Hepatocyte (in vitro differentiated cells): ENCODE data around the gene TBC1D17. TPM values are rescaled to one million over a fixed set of nuclear protein-coding genes. Genes with fewer than 3 reads are reported as not detected.

Source experiments
- DNase-seq: peaks from one replicate; pipeline ENCODE4 v3.0.0-alpha.2; 2016; ENCODE audit warnings: low spot score
- H2AFZ ChIP-seq: fragments of 200-600 bp; sonication (generic); 2 replicates; pipeline ENCODE4 v1.6.0; 2016; ENCODE audit warnings: antibody characterized with exemption, mild to moderate bottlenecking
- H3K27ac ChIP-seq: fragments of 200-600 bp; sonication (generic); 2 replicates; pipeline ENCODE4 v1.5.1; 2016; ENCODE audit warnings: mild to moderate bottlenecking
- H3K27me3 ChIP-seq: fragments of 200-600 bp; sonication (generic); 2 replicates; pipeline ENCODE4 v1.6.1; 2016
- H3K36me3 ChIP-seq: fragments of 200-600 bp; sonication (generic); replicated peaks from 2 replicates; pipeline ENCODE4 v1.5.1; 2016; ENCODE audit warnings: low read depth; ENCODE audit not compliant: insufficient read depth
- H3K4me1 ChIP-seq: fragments of 200-600 bp; sonication (generic); 2 replicates; pipeline ENCODE4 v1.5.1; 2016; ENCODE audit warnings: mild to moderate bottlenecking, moderate library complexity; ENCODE audit not compliant: insufficient read depth
- H3K4me2 ChIP-seq: fragments of 200-600 bp; sonication (generic); 2 replicates; pipeline ENCODE4 v1.6.0; 2016
- H3K4me3 ChIP-seq: fragments of 200-600 bp; sonication (generic); 2 replicates; pipeline ENCODE4 v1.5.1; 2016; ENCODE audit warnings: mild to moderate bottlenecking
- H3K79me2 ChIP-seq: fragments of 200-600 bp; sonication (generic); 2 replicates; pipeline ENCODE4 v1.6.0; 2017; ENCODE audit warnings: mild to moderate bottlenecking
- H3K9me2 ChIP-seq: fragments of 200-600 bp; sonication (generic); replicated peaks from 2 replicates; pipeline ENCODE4 v1.6.0; 2017; ENCODE audit warnings: mild to moderate bottlenecking; ENCODE audit not compliant: insufficient read depth
- H3K9me3 ChIP-seq: fragments of 200-600 bp; sonication (generic); 2 replicates; pipeline ENCODE4 v1.5.1; 2016; ENCODE audit warnings: low read depth, mild to moderate bottlenecking
- H4K20me1 ChIP-seq: fragments of 200-600 bp; sonication (generic); 2 replicates; pipeline ENCODE4 v1.6.0; 2016; ENCODE audit warnings: mild to moderate bottlenecking; ENCODE audit not compliant: insufficient read depth, poor library complexity, severe bottlenecking
- EZH2 ChIP-seq: fragments of 200-600 bp; sonication (generic); IDR thresholded peaks from 2 replicates; pipeline ENCODE4 v1.6.1; 2016; ENCODE audit warnings: antibody characterized with exemption, mild to moderate bottlenecking, borderline replicate concordance
- EZH2phosphoT487 ChIP-seq: fragments of 200-600 bp; sonication (generic); IDR thresholded peaks from one replicate; pipeline ENCODE4 v1.6.1; 2018; ENCODE audit warnings: antibody characterized with exemption, mild to moderate bottlenecking, low read depth, moderate library complexity; ENCODE audit not compliant: unreplicated experiment, severe bottlenecking
- WGBS: methylation state at CpG from one replicate; pipeline ENCODE4 v1.1.6; 2016; ENCODE audit warnings: low lambda C conversion rate; ENCODE audit errors: missing lambda C conversion rate; 5-methylcytosine and 5-hydroxymethylcytosine counted together
- polyA plus RNA-seq: library from polyadenylated mRNA; unstranded; fragments of >200 nt; fragmentation: Nextera tagmentation; extraction: Ambion mirVana; gene quantifications from 2 replicates; pipeline ENCODE4 v1.2.1, GENCODE V29; 2016
- total RNA-seq: library from RNA; depleted of rRNA; stranded (reverse); fragments of >200 nt; gene quantifications from 2 replicates; pipeline ENCODE4 v1.2.3, GENCODE V29; 2014
- TF ChIP-seq, protein P1 (sequence below): fragments of 200-600 bp; sonication (generic); IDR thresholded peaks from 2 replicates; pipeline ENCODE4 v1.5.1; 2016; ENCODE audit warnings: antibody characterized with exemption, mild to moderate bottlenecking; ENCODE audit not compliant: poor library complexity

The TBC1D17 gene
- total and polyA plus RNA-seq, 2 experiments from 2014 or later: 10.7 to 55.1 TPM

DNA sequence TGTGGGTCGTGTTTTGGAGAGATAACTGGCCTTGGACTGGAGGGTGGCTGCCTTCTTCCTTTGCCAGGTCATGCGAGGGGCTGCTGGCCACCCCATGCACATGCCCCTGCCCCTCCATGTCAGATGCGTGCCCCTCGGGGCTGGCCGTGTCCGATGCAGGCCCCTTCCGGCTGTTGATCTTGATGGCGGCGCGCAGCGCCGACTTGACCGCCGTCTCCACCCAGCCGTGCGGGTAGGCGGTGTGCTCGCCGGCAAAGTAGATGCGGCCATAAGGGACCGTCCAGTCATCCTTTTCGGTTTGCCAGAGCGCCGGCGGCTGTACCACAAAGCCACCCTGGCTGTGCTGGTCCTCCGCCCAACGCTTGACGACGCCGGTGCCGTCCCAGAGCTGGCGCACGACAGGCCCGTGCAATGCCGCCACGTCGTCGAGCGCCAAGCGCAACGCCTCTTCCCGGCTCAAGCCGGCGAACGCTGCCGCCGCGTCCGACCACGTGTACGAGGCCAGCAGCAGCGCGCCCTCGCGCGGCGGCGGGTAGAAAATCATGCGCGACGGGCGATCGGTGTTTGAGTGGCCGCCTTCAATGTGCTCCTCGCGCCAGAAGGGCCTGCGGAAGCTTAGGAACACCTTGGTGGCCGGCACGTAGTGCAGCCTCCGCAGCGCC lies 12.3 kb downstream of the TBC1D17 start:
- TF ChIP-seq, protein P1, sequence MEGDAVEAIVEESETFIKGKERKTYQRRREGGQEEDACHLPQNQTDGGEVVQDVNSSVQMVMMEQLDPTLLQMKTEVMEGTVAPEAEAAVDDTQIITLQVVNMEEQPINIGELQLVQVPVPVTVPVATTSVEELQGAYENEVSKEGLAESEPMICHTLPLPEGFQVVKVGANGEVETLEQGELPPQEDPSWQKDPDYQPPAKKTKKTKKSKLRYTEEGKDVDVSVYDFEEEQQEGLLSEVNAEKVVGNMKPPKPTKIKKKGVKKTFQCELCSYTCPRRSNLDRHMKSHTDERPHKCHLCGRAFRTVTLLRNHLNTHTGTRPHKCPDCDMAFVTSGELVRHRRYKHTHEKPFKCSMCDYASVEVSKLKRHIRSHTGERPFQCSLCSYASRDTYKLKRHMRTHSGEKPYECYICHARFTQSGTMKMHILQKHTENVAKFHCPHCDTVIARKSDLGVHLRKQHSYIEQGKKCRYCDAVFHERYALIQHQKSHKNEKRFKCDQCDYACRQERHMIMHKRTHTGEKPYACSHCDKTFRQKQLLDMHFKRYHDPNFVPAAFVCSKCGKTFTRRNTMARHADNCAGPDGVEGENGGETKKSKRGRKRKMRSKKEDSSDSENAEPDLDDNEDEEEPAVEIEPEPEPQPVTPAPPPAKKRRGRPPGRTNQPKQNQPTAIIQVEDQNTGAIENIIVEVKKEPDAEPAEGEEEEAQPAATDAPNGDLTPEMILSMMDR: peak; percentile 61
- TF ChIP-seq EZH2phosphoT487: no peak
- H2AFZ ChIP-seq: no peak overlapping the region
- 47% methylated on average over 70 of the region's 71 CpGs for WGBS
- no peak overlapping the region for H3K4me3 ChIP-seq
- no peaks in the 10 kb centered on the region for H3K9me2 ChIP-seq
- peaks cover 7% of the 10 kb centered on the region for H3K4me1 ChIP-seq
- DNase-seq: peak; percentile 78
- H3K36me3 ChIP-seq: no peaks in the 10 kb centered on the region
- H3K4me2 ChIP-seq: peak overlapping the region; percentile 85
- H3K79me2 ChIP-seq: no peaks in the 10 kb centered on the region
- no peaks in the 10 kb centered on the region for H4K20me1 ChIP-seq
- H3K27me3 ChIP-seq: no peaks in the 10 kb centered on the region
- no peaks in the 10 kb centered on the region for H3K9me3 ChIP-seq
- H3K27ac ChIP-seq: no peak overlapping the region

DNA sequence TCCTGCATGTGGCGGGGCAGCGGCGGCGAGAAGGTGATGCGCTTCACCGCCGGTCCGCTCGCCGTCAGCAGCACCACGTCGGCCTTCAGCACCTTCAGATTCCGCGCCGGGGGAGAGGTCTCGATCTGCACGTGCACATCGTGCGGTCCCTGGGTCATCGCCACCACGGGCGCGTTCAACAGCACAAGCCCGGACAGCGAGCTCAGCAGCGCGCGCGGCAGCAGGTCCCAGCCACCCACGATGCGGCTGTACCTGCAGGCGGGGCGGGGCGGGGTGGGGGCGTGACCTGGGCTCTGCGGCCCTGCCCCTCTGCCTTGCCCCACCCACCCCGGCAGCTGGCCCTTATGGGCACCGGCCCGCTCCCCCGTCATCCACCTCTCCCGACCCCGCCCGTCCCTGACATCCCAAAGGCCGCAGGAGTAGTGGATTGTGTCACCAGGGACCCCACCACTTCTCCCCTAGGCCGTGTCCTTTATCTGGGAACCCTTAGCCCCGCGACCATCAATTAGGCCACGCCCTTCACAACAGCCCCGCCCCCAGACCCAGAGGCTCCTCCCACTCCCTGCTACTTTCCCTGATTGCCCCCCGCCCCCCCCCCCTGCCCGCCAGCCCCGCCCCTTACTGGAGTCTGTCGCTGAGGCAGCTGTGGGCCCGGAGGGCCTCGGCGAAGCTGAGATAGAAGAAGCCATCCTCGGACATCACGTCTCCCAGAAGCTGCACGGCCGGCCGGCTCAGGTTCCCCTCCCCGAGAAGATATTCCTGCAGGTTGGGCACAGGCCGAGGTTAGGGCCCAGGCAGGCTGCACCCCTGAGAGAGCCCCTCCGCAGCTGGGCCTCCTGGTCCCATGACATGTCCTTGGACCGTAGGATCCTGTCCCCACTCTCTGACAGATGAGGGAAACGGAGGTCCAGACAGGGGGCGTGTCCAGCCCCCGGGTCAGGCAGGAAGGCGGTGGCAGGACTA lies 13.1 kb downstream of the TBC1D17 start:
- DNase-seq: peak; percentile 58
- no peaks in the 10 kb centered on the region for H3K9me2 ChIP-seq
- no peak overlapping the region for H2AFZ ChIP-seq
- H3K27ac ChIP-seq: no peak overlapping the region
- 25% methylated on average over 42 of the region's 69 CpGs for WGBS
- peaks cover 7% of the 10 kb centered on the region for H3K4me1 ChIP-seq
- H3K79me2 ChIP-seq: no peaks in the 10 kb centered on the region
- no peaks in the 10 kb centered on the region for H4K20me1 ChIP-seq
- TF ChIP-seq EZH2phosphoT487 (no peak), EZH2 (no peak)
- TF ChIP-seq, protein P1: no peak
- no peaks in the 10 kb centered on the region for H3K36me3 ChIP-seq
- H3K4me3 ChIP-seq: no peak overlapping the region
- H3K9me3 ChIP-seq: no peaks in the 10 kb centered on the region
- H3K27me3 ChIP-seq: no peaks in the 10 kb centered on the region
- peak overlapping the region; percentile 85 for H3K4me2 ChIP-seq

DNA sequence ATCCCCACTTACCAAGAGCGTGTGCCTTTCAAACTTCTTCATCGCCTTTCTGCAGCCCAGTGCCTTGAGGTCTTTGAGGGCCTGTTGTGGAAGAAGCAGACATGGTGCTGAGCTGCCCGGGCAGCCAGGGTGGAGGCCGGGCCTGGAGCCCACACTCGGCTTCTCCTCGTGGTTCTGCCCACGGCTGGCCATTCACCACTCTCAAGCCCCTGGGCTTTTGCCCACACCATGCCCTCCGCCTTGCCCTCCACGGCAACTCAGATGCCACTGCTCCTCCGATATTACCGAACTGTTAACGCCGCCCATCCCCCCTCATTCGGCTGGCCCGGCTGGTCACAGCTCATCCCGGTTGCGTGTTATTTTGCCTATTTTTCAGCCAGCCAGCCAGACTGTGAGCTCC lies 13.9 kb downstream of the TBC1D17 start:
- Histone ChIP-seq H3K4me2 (no peak overlapping the region), H3K27me3 (no peaks in the 10 kb centered on the region), H3K4me3 (no peak overlapping the region), H3K27ac (no peak overlapping the region), H3K36me3 (no peaks in the 10 kb centered on the region), H3K4me1 (peaks cover 7% of the 10 kb centered on the region), H3K9me2 (no peaks in the 10 kb centered on the region), H3K79me2 (no peaks in the 10 kb centered on the region), H4K20me1 (no peaks in the 10 kb centered on the region), H3K9me3 (no peaks in the 10 kb centered on the region), H2AFZ (no peak overlapping the region)
- TF ChIP-seq EZH2 (no peak), EZH2phosphoT487 (no peak)
- TF ChIP-seq, protein P1: no peak
- DNase-seq: no peak
- 90% methylated on average over 17 of the region's 17 CpGs for WGBS
